Panc1 (cell line): ENCODE measurements around the gene TLL2. TPM values are rescaled to one million over a fixed set of nuclear protein-coding genes. Genes with fewer than 3 reads are reported as not detected.

Experiments
- ATAC-seq: fragments of 200-7000 bp; cut with Tn5 transposase; 2 replicates; pipeline ENCODE4 v1.9.1; 2020; ENCODE audit warnings: mild to moderate bottlenecking, moderate library complexity
- BruUV-seq: library from RNA; stranded (reverse); fragments of 400-500 nt; replicated peaks from 2 replicates; lab custom pipeline; 2021; lab: Mats Ljungman, UMichigan
- CTCF ChIA-PET: fragments of 300-600 bp; sonication (Branson Sonifier 250); formaldehyde crosslinking; loops from one replicate; lab custom pipeline; 2022; ENCODE audit warnings: antibody characterized with exemption; lab: Charles Lee
- POLR2A ChIA-PET: fragments of 300-600 bp; sonication (Branson Sonifier 250); formaldehyde crosslinking; loops from one replicate; lab custom pipeline; 2022; ENCODE audit warnings: antibody characterized with exemption; lab: Charles Lee
- DNase-seq: peaks from one replicate; pipeline ENCODE4 v3.0.0-alpha.2; 2010; ENCODE audit warnings: low read depth, low spot score
- H3K27ac ChIP-seq: 2 replicates; pipeline ENCODE4 v1.5.1; 2011; ENCODE audit warnings: mild to moderate bottlenecking, low read length, inconsistent platforms
- H3K27me3 ChIP-seq: fragments of 200-500 bp; sonication (Bioruptor generic); 2 replicates; pipeline ENCODE4 v1.6.0; 2014; ENCODE audit warnings: low read length, inconsistent platforms; ENCODE audit not compliant: control insufficient read depth, insufficient read depth
- H3K36me3 ChIP-seq: fragments of 200-500 bp; sonication (Bioruptor generic); 2 replicates; pipeline ENCODE4 v1.5.1; 2014; ENCODE audit warnings: inconsistent platforms, mild to moderate bottlenecking, low read length, moderate library complexity; ENCODE audit not compliant: control insufficient read depth, insufficient read depth
- H3K4me1 ChIP-seq: 2 replicates; pipeline ENCODE4 v1.5.1; 2011; ENCODE audit warnings: inconsistent platforms, mild to moderate bottlenecking, low read length, moderate library complexity; ENCODE audit not compliant: control insufficient read depth, insufficient read depth
- H3K4me3 ChIP-seq, 2 experiments: 2 replicates each; pipeline ENCODE4 v1.5.1; 2011 to 2012; ENCODE audit warnings: low read depth in 2 of 2, low read length in 2 of 2, mild to moderate bottlenecking in 2 of 2, inconsistent platforms in 1 of 2, moderate library complexity in 1 of 2
- H3K9me3 ChIP-seq: fragments of 200-500 bp; sonication (Bioruptor generic); 2 replicates; pipeline ENCODE4 v1.5.1; 2014; ENCODE audit warnings: low read depth, mild to moderate bottlenecking, inconsistent platforms, low read length, moderate library complexity; ENCODE audit not compliant: control insufficient read depth, insufficient read depth
- CTCF ChIP-seq: fragments of 450-650 bp; IDR thresholded peaks from 2 replicates; pipeline ENCODE4 v1.5.1; 2017; ENCODE audit warnings: mild to moderate bottlenecking
- POLR2AphosphoS5 ChIP-seq: IDR thresholded peaks from 2 replicates; pipeline ENCODE4 v1.6.1; 2012; ENCODE audit warnings: mild to moderate bottlenecking, low read depth, low read length, moderate library complexity
- SIN3A ChIP-seq: IDR thresholded peaks from 2 replicates; pipeline ENCODE4 v1.6.1; 2012; ENCODE audit warnings: low read depth, mild to moderate bottlenecking, low read length, moderate library complexity, borderline replicate concordance; ENCODE audit not compliant: insufficient read depth
- TCF7L2 ChIP-seq: IDR thresholded peaks from 2 replicates; pipeline ENCODE4 v1.6.1; 2011; ENCODE audit warnings: mild to moderate bottlenecking, low read depth, low read length, inconsistent platforms
- in situ Hi-C: cut with HindIII; loops from 2 replicates; pipeline ENCODE4 v1.10.0; 2016; ENCODE audit warnings: low sequenced_read_pairs, low pct_unique_long_range_greater_than_20kb
- intact Hi-C: fragments of 100-400 bp; cut with micrococcal nuclease; formaldehyde crosslinking; loops from one replicate; pipeline ENCODE4 v1.10.0; 2022; ENCODE audit not compliant: unreplicated experiment
- total RNA-seq: library from RNA; stranded (reverse); gene quantifications from one replicate; pipeline ENCODE4 v1.2.1, GENCODE V29; 2021; ENCODE audit not compliant: unreplicated experiment
- TF ChIP-seq, protein P1 (sequence below), 2 experiments: IDR thresholded peaks; 2 replicates each; pipeline ENCODE4 v1.6.1; 2011 to 2012; ENCODE audit warnings: low read depth in 2 of 2, control low read depth in 1 of 2, low read length in 1 of 2, mild to moderate bottlenecking in 1 of 2, moderate library complexity in 1 of 2; ENCODE audit not compliant: insufficient read depth in 1 of 2

The TLL2 gene
- total RNA-seq, 1 experiment from 2014 or later, result 0.64 TPM

GRCh38 chr10:96357038-96357620, 156.6 kb downstream of the TLL2 start:
- H3K36me3 ChIP-seq, result no peaks in the 10 kb centered on the region
- ChIA-PET CTCF (no interaction called here), POLR2A (interaction anchor here (0.6 kb wide), 1 partner anchor 161 kb away, joined by 8 read pairs; no protein-coding TSS in a partner anchor)
- no peak overlapping the region for H3K27ac ChIP-seq
- no peaks in the 10 kb centered on the region for H3K4me1 ChIP-seq
- DNase-seq (no peak), ATAC-seq (no peak)
- H3K27me3 ChIP-seq, result peaks cover 30% of the 10 kb centered on the region
- no peaks in the 10 kb centered on the region for H3K9me3 ChIP-seq
- no peak for TF ChIP-seq CTCF
- TF ChIP-seq TCF7L2, result no peak
- no peak for TF ChIP-seq SIN3A
- no peak for TF ChIP-seq POLR2AphosphoS5
- TF ChIP-seq, protein P1, sequence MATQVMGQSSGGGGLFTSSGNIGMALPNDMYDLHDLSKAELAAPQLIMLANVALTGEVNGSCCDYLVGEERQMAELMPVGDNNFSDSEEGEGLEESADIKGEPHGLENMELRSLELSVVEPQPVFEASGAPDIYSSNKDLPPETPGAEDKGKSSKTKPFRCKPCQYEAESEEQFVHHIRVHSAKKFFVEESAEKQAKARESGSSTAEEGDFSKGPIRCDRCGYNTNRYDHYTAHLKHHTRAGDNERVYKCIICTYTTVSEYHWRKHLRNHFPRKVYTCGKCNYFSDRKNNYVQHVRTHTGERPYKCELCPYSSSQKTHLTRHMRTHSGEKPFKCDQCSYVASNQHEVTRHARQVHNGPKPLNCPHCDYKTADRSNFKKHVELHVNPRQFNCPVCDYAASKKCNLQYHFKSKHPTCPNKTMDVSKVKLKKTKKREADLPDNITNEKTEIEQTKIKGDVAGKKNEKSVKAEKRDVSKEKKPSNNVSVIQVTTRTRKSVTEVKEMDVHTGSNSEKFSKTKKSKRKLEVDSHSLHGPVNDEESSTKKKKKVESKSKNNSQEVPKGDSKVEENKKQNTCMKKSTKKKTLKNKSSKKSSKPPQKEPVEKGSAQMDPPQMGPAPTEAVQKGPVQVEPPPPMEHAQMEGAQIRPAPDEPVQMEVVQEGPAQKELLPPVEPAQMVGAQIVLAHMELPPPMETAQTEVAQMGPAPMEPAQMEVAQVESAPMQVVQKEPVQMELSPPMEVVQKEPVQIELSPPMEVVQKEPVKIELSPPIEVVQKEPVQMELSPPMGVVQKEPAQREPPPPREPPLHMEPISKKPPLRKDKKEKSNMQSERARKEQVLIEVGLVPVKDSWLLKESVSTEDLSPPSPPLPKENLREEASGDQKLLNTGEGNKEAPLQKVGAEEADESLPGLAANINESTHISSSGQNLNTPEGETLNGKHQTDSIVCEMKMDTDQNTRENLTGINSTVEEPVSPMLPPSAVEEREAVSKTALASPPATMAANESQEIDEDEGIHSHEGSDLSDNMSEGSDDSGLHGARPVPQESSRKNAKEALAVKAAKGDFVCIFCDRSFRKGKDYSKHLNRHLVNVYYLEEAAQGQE (IDR thresholded peaks at IDR 0.05; ENCODE audit: insufficient read depth in 1 of 2, low read depth in 2 of 2, low read length in 1 of 2), result no peak
- intact Hi-C loops, result no loop called here
- in situ Hi-C loops, result no loop called here
- H3K4me3 ChIP-seq, result no peak overlapping the region
- BruUV-seq, result no TSS peak

DNA sequence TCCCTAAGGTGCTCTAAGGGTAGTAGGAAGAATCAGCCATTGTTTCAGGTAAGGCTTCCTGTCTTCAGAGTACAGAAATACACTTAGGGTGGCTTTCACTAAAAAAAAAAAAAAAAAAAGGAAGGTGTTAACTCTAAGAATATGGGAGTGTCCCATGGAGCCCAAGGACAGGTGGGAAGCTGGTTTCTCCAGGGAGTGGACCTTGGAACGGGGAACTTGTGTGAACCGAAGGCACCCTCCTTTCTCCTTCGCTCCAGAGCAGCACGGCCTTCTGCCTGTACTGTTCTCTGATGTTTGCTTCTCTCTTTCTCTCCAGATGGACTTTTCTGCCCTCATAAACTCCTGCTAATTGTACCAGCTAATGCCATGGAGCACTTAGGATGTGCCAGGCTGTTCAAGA, 161.1 kb downstream of the TLL2 start:
- Histone ChIP-seq H3K36me3 (no peaks in the 10 kb centered on the region), H3K9me3 (no peaks in the 10 kb centered on the region), H3K4me3 (no peak overlapping the region), H3K27ac (no peak overlapping the region), H3K27me3 (peaks cover 20% of the 10 kb centered on the region), H3K4me1 (no peaks in the 10 kb centered on the region)
- POLR2A ChIA-PET, result no interaction called here
- no TSS peak for BruUV-seq
- CTCF ChIA-PET, result no interaction called here
- TF ChIP-seq POLR2AphosphoS5, result no peak
- TF ChIP-seq, protein P1 (IDR thresholded peaks at IDR 0.05; ENCODE audit: insufficient read depth in 1 of 2, low read depth in 2 of 2, low read length in 1 of 2), result no peak
- TF ChIP-seq CTCF, result no peak
- TF ChIP-seq TCF7L2, result no peak
- no peak for TF ChIP-seq SIN3A
- in situ Hi-C loops (no loop called here), intact Hi-C loops (no loop called here)
- DNase-seq (no peak), ATAC-seq (no peak)
